ENCODE data around the gene PCDHGA1. TPM values are rescaled to one million over a fixed set of nuclear protein-coding genes. Genes with fewer than 3 reads are reported as not detected.

The PCDHGA1 gene
- polyA plus RNA-seq, 1 donor (not counting 4 experiments of a cell fraction or from before 2014, with no cell fraction given) = 0.09 TPM

DNA sequence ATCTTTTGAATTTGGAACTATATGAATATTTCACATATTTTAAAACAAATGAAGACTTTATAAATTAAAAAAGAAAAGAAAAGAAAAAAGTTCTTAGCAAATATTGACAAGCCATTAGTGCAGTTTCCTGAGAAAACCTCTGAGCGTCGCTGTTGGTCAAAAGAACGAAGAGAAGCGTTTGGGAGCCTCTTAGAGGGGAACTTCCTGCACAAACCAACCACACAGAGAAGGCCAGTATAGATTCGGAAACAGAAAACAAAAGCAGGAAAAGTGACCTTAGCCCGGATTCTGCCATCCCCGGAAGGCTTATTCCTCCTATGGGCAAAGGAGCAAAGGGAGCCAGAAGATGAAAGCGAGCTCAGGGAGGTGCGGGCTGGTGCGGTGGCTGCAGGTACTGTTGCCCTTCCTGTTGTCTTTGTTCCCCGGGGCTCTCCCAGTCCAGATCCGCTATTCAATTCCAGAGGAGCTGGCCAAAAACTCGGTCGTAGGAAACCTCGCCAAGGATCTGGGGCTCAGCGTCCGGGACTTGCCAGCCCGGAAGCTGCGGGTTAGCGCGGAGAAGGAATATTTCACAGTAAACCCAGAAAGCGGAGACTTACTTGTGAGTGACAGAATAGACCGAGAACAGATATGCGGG lies 29.6 kb downstream of the PCDHGA1 start, which contains the start of gene PCDHGB2:
TSS of gene PCDHGB2 (plus strand) at position 205 of the 637 bp plus-strand sequence. CDS start at position 347, 142 bp downstream.
- no peak for FAIRE-seq
- Histone ChIP-seq H3K4me1 (ENCODE audit: control insufficient read depth, extremely low read depth, insufficient read depth, low read length) (no peaks in the 10 kb centered on the region), H3K9ac (ENCODE audit: control insufficient read depth, extremely low read depth, insufficient read depth, low read length) (no peak within 1 kb of the TSS), H3K4me2 (ENCODE audit: control insufficient read depth, extremely low read depth, insufficient read depth, low read depth, low read length) (peak within 1 kb of the TSS; percentile 18), H3K27ac (ENCODE audit: control insufficient read depth, insufficient read depth, low read length) (no peak within 1 kb of the TSS), H2AFZ (ENCODE audit: control insufficient read depth, low read length) (no peak within 1 kb of the TSS), H3K9me1 (ENCODE audit: control insufficient read depth, extremely low read depth, insufficient read depth, low read length) (no peaks in the 10 kb centered on the region), H3K36me3 (ENCODE audit: control insufficient read depth in 2 of 2, extremely low read depth in 1 of 2, insufficient read depth in 2 of 2, low read length in 2 of 2) (no peaks in the 10 kb centered on the region), H3K79me2 (ENCODE audit: control insufficient read depth, insufficient read depth, low read length) (no peaks in the 10 kb centered on the region), H4K20me1 (ENCODE audit: control insufficient read depth, extremely low read depth, insufficient read depth, low read length) (no peaks in the 10 kb centered on the region), H3K4me3 (ENCODE audit: control insufficient read depth in 2 of 3, extremely low read depth in 1 of 3, insufficient read depth in 2 of 3, low read depth in 1 of 3, low read length in 3 of 3) (no peak within 1 kb of the TSS), H3K27me3 (ENCODE audit: control insufficient read depth, extremely low read depth, insufficient read depth, low read length) (peaks cover 34% of the 10 kb centered on the region), H3K9me3 (ENCODE audit: control insufficient read depth, low read depth, low read length) (peaks cover 15% of the 10 kb centered on the region)
- TF ChIP-seq EZH2 (IDR thresholded peaks at IDR 0.05; ENCODE audit: low read length) = no peak
- TF ChIP-seq, protein P1, sequence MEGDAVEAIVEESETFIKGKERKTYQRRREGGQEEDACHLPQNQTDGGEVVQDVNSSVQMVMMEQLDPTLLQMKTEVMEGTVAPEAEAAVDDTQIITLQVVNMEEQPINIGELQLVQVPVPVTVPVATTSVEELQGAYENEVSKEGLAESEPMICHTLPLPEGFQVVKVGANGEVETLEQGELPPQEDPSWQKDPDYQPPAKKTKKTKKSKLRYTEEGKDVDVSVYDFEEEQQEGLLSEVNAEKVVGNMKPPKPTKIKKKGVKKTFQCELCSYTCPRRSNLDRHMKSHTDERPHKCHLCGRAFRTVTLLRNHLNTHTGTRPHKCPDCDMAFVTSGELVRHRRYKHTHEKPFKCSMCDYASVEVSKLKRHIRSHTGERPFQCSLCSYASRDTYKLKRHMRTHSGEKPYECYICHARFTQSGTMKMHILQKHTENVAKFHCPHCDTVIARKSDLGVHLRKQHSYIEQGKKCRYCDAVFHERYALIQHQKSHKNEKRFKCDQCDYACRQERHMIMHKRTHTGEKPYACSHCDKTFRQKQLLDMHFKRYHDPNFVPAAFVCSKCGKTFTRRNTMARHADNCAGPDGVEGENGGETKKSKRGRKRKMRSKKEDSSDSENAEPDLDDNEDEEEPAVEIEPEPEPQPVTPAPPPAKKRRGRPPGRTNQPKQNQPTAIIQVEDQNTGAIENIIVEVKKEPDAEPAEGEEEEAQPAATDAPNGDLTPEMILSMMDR (optimal IDR thresholded peaks at IDR 0.05 in 1 of 3, IDR thresholded peaks at IDR 0.05 in 1 of 3, conservative IDR thresholded peaks at IDR 0.05 in 1 of 3; ENCODE audit: extremely low read depth in 1 of 3, insufficient read depth in 2 of 3, low read length in 3 of 3) = peak in 2 of 3 experiments; percentile 4 to 28
- no peak for DNase-seq (ENCODE audit: low read depth, low spot score)
- dilution Hi-C loops (cut with MboI; ENCODE audit: extremely low pct_ligation_motif_present, low sequenced_read_pairs) = no loop called here

DNA sequence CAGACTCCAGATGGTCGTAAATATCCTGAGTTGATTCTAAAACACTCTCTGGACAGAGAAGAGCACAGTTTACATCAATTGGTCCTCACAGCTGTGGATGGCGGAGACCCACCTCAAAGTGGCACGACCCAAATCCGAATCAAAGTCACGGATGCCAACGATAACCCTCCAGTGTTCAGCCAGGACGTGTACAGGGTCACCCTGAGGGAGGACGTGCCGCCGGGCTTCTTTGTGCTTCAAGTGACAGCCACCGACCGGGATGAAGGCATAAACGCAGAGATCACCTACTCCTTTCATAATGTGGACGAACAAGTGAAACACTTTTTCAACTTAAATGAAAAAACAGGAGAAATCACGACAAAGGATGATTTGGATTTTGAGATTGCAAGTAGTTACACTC lies 30.4 kb downstream of the PCDHGA1 start:
- Histone ChIP-seq H3K4me2 (ENCODE audit: control insufficient read depth, extremely low read depth, insufficient read depth, low read depth, low read length) (no peak overlapping the region), H2AFZ (ENCODE audit: control insufficient read depth, low read length) (no peak overlapping the region), H3K9me3 (ENCODE audit: control insufficient read depth, low read depth, low read length) (peaks cover 22% of the 10 kb centered on the region), H3K27me3 (ENCODE audit: control insufficient read depth, extremely low read depth, insufficient read depth, low read length) (peaks cover 41% of the 10 kb centered on the region), H3K79me2 (ENCODE audit: control insufficient read depth, insufficient read depth, low read length) (no peaks in the 10 kb centered on the region), H3K36me3 (ENCODE audit: control insufficient read depth in 2 of 2, extremely low read depth in 1 of 2, insufficient read depth in 2 of 2, low read length in 2 of 2) (no peaks in the 10 kb centered on the region), H4K20me1 (ENCODE audit: control insufficient read depth, extremely low read depth, insufficient read depth, low read length) (no peaks in the 10 kb centered on the region), H3K9me1 (ENCODE audit: control insufficient read depth, extremely low read depth, insufficient read depth, low read length) (no peaks in the 10 kb centered on the region), H3K4me1 (ENCODE audit: control insufficient read depth, extremely low read depth, insufficient read depth, low read length) (no peaks in the 10 kb centered on the region), H3K4me3 (ENCODE audit: control insufficient read depth in 2 of 3, extremely low read depth in 1 of 3, insufficient read depth in 2 of 3, low read depth in 1 of 3, low read length in 3 of 3) (no peak overlapping the region), H3K9ac (ENCODE audit: control insufficient read depth, extremely low read depth, insufficient read depth, low read length) (no peak overlapping the region), H3K27ac (ENCODE audit: control insufficient read depth, insufficient read depth, low read length) (no peak overlapping the region)
- FAIRE-seq = no peak
- dilution Hi-C loops (cut with MboI; ENCODE audit: extremely low pct_ligation_motif_present, low sequenced_read_pairs) = no loop called here
- no peak for DNase-seq (ENCODE audit: low read depth, low spot score)
- TF ChIP-seq EZH2 (IDR thresholded peaks at IDR 0.05; ENCODE audit: low read length) = no peak

Data from keratinocyte (primary cell).